Thyroid gland (tissue), 4 donors: Measurements from ENCODE around the gene ATAD1.

Source experiments
- POLR2A ChIP-seq, 2 donors: fragments of 450-650 bp; IDR thresholded peaks; one replicate each; pipeline ENCODE4 v1.6.1; 2017; ENCODE audit warnings: antibody characterized with exemption in 2 of 2, mild to moderate bottlenecking in 2 of 2, moderate library complexity in 1 of 2
- TF ChIP-seq, protein P1 (sequence below), 6 experiments: fragments of 200-600 bp in 3 of 6; fragments of 450-650 bp in 3 of 6; sonication (generic) in 3 of 6; IDR thresholded peaks; one replicate each; pipeline ENCODE4 v1.5.1; 2016 to 2019; ENCODE audit warnings: antibody characterized with exemption in 6 of 6, mild to moderate bottlenecking in 2 of 6, inconsistent platforms in 1 of 6, moderate library complexity in 1 of 6

DNA sequence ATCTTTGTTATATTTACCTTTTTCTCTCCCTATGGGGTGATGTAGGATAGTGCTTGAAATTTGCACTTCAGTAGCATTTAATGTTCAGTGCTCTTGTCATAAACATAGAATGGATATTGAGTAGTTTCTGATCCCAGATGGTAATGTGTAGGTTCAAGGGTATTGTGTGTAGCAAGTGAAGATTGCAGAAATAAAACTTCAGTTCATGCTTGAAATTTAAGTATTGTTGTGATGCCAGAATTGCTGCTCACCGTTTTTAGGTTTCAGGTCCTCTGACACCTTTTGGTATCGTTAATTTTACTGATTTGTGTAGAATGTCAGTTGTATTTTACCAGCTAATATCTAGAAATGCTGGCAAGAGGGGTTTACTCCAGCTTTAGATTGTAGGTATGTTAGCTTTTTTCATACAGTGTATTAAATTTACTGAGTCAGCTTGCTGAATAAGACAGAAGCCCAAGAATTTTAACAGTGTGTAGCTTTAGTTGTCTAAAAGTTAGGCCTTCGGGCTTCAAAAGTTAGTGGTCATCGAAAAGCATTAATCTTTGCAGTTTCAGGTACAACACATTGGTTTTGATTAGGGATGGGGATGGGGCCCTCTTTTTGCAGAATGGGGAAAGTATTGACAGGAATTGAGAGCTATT, 47.3 kb upstream of the ATAD1 start:
- TF ChIP-seq, protein P1, sequence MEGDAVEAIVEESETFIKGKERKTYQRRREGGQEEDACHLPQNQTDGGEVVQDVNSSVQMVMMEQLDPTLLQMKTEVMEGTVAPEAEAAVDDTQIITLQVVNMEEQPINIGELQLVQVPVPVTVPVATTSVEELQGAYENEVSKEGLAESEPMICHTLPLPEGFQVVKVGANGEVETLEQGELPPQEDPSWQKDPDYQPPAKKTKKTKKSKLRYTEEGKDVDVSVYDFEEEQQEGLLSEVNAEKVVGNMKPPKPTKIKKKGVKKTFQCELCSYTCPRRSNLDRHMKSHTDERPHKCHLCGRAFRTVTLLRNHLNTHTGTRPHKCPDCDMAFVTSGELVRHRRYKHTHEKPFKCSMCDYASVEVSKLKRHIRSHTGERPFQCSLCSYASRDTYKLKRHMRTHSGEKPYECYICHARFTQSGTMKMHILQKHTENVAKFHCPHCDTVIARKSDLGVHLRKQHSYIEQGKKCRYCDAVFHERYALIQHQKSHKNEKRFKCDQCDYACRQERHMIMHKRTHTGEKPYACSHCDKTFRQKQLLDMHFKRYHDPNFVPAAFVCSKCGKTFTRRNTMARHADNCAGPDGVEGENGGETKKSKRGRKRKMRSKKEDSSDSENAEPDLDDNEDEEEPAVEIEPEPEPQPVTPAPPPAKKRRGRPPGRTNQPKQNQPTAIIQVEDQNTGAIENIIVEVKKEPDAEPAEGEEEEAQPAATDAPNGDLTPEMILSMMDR (IDR thresholded peaks at IDR 0.05), result no peak
- TF ChIP-seq POLR2A (IDR thresholded peaks at IDR 0.05), result no peak
